ENCODE measurements around the gene PLEKHA8.

- TF ChIP-seq GATA2 (IDR thresholded peaks at IDR 0.05; ENCODE audit: low read depth, low read length) (no peak), GATA3 (IDR thresholded peaks at IDR 0.05; ENCODE audit: low read depth, low read length) (no peak)
Observed at GRCh38 chr7:30023524-30023923, 4.7 kb upstream of the PLEKHA8 start.
